HG02870 (cell line): ENCODE results near the gene OR2B6.

Experiments
- ATAC-seq: cut with Tn5 transposase; IDR thresholded peaks from one replicate; pipeline ENCODE4 v1.9.1; 2021; ENCODE audit warnings: mild to moderate bottlenecking, moderate library complexity; ENCODE audit not compliant: unreplicated experiment

OR2B6 gene

GRCh38 chr6:27994616-27995015, 37.6 kb downstream of the OR2B6 start:
- ATAC-seq = no peak

GRCh38 chr6:28000351-28001045, 43.5 kb downstream of the OR2B6 start:
- ATAC-seq = no peak

DNA sequence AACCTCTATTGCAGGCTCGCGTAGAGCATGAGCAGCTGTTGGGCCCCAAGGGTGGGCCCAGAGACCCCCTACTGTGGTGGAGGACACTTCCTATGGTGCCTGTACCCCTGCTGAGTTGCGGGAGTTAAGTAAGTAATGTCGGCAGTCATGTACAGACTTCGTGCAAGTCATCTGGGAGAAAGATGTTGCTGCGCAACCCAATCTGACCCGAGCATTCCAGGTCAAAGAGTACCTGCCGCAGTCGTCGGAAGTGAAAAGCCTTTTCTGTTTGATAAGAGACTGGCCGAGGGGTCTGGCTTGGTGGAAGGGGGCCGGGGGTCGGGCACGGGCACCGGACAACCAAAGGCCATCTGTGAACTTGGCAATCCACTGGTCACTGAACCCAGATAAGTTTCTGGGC, 44.3 kb downstream of the OR2B6 start:
- ATAC-seq = no peak

DNA sequence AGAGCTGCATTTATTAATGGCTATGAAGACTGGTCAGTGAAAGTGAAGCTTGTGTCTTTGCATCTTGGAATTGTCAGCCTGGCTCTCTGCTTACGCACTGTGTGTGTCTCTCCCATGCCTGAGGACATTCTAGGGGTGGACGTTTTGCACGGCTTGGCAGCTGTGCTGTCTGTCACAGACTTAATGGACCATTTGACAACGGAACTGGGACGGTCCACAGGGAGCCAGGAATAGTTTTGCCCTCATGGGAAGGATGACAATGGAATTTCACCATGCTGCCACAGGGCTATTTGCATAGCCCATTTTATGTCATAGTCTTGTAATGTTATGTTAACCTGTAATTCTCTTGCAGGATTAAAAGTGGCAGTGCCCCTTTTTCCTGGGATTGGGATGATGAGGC, 44.7 kb downstream of the OR2B6 start:
- ATAC-seq = no peak

- ATAC-seq = no peak
Observed at GRCh38 chr6:28002161-28002560, 45.1 kb downstream of the OR2B6 start.

- no peak for ATAC-seq
Observed at GRCh38 chr6:28003059-28003458, 46.0 kb downstream of the OR2B6 start.

- ATAC-seq = no peak
Observed at GRCh38 chr6:28003661-28004060, 46.6 kb downstream of the OR2B6 start.

- no peak for ATAC-seq
Observed at GRCh38 chr6:28004350-28005151, 47.5 kb downstream of the OR2B6 start.

DNA sequence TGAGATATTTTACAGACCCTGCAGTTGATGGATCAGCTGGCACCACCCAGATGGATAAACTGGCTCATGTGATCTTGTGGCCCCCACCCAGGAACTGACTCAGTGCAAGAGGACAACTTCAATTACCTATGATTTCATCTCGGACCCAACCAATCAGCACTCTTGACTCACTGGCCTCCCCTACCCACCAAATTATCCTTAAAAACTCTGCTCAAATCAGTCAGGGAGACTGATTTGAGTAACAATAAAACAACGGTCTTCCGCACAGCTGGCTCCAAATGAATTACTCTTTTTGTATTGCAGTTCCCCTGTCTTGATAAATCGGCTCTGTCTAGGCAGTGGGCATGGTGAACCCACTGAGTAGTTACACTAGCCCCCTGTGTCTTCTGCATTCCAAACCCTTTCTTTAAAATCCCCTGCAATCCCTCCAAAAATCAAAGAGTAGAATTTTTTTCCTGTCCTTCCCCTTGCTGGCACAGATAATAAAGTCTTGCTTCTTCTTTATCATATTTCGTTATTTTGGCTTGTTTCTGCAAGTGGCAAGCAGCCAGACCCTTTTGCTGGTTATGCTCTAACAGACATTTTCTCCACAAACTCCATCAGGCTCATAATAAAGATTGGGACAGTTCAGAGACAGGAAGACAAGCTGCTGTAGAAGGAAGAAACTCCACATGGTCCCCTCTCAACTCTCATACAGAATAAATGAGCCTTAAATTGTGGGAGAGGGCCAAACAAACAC, 48.3 kb downstream of the OR2B6 start:
- ATAC-seq = no peak

DNA sequence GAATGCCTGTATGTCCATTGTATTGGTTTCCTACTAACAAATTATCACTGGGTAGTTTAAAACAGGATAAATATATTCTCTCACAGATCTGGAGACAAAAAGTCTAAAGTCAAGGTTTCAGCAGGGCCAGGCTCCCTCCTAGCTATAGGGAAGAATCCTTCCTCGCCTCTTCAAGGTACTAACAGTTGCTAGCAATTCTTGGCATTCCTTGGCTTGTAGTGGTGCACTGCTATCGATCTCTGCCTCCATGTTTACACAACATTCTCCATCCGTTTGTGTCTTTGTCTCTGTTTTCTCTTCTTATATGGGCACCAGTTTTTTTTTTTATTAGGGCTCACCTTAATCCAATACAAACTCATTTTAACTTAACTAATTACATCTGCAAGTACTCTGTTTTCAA, 48.9 kb downstream of the OR2B6 start:
- no peak for ATAC-seq
